ENCODE data around the gene SPAG16.

Gene SPAG16

DNA sequence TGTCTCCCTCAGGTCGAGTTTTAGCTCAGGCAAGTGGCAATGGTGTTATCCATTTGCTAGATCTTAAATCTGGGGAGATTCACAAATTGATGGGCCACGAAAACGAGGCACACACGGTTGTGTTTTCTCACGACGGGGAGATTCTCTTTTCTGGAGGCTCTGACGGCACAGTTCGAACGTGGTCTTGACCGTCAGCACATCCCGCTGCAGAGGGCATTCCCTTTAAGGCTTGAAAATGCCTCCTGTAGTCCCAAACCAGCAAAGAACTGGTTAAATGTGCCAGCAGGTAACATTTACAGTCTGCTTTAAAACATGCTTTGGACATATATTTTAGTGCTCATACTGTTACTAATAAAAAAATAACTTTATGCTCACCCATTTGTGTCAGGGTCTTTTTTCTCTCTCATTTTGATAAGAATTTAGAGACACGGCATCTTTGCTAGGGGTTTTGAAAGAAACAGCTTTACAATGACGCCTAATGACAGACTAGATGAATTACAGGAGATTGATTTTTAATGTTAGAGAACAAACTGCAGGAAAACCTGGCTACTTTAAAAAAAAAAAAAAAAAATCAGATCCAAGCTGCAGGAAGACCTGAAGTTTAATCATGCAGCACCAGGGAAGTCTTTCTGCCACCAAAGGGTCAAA lies 1126.0 kb downstream of the SPAG16 start:
- H3K4me3 ChIP-seq (ENCODE audit: low read length, poor library complexity, severe bottlenecking): no peak overlapping the region
- no peaks in the 10 kb centered on the region for H3K9me3 ChIP-seq (ENCODE audit: insufficient read depth, low read depth, low read length)

DNA sequence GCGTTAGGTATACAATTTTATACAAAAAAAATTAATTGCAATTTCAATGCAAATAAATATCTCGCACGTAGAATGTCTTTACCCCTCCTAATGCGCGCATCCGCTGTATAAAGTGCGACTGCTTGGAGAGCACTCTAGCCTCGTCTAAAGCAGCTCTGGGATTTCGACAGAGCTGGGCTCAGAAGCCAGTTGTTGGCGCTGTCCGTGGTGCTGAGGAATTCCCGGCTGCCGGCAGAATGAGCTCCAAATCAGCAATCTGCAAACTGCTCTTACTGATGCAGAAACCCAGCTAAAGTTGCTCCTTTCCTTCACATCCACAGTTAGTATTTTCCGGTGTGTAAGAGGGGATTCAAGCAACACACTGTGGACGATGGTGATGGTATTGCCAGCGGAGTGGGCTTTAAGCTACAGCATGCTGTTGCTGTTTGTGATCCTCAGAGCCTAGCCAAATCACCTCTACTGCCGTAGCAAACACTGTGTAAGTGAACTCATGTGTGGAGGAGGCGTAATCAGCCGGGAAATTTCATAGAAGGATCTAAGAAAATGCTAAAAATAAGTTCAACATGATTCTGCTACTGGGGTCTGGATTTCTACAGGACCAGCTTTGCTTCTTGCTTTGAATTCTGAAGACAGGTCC lies 1126.8 kb downstream of the SPAG16 start, which contains the start of gene VWC2L:
VWC2L (plus strand) TSS at position 137 of the 637 bp plus-strand sequence. CDS start 3,140 bp downstream, outside the sequence.
- no peak within 1 kb of the TSS for H3K4me3 ChIP-seq (ENCODE audit: low read length, poor library complexity, severe bottlenecking)
- no peaks in the 10 kb centered on the region for H3K9me2 ChIP-seq (replicated peaks; ENCODE audit: low read depth, low read length)
- no peaks in the 10 kb centered on the region for H3K9me3 ChIP-seq (ENCODE audit: insufficient read depth, low read depth, low read length)
- no peaks in the 10 kb centered on the region for H3K79me2 ChIP-seq (ENCODE audit: insufficient read depth, low read length)
- H3K36me3 ChIP-seq (ENCODE audit: insufficient read depth, low read length): no peaks in the 10 kb centered on the region
- H3K9ac ChIP-seq (ENCODE audit: low read depth, low read length, poor library complexity, severe bottlenecking): no peak within 1 kb of the TSS
- no peaks in the 10 kb centered on the region for H4K20me1 ChIP-seq (ENCODE audit: insufficient read depth, low read length, poor library complexity, severe bottlenecking)
- no peaks in the 10 kb centered on the region for H3K4me1 ChIP-seq (ENCODE audit: insufficient read depth, low read length, poor library complexity, severe bottlenecking)
- H2AFZ ChIP-seq (ENCODE audit: low read length): no peak within 1 kb of the TSS
- no peak for TF ChIP-seq EZH2phosphoT487 (IDR thresholded peaks at IDR 0.05; ENCODE audit: borderline replicate concordance)
- TF ChIP-seq, protein P1, sequence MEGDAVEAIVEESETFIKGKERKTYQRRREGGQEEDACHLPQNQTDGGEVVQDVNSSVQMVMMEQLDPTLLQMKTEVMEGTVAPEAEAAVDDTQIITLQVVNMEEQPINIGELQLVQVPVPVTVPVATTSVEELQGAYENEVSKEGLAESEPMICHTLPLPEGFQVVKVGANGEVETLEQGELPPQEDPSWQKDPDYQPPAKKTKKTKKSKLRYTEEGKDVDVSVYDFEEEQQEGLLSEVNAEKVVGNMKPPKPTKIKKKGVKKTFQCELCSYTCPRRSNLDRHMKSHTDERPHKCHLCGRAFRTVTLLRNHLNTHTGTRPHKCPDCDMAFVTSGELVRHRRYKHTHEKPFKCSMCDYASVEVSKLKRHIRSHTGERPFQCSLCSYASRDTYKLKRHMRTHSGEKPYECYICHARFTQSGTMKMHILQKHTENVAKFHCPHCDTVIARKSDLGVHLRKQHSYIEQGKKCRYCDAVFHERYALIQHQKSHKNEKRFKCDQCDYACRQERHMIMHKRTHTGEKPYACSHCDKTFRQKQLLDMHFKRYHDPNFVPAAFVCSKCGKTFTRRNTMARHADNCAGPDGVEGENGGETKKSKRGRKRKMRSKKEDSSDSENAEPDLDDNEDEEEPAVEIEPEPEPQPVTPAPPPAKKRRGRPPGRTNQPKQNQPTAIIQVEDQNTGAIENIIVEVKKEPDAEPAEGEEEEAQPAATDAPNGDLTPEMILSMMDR (conservative IDR thresholded peaks at IDR 0.05; ENCODE audit: low read length): no peak
- no peaks in the 10 kb centered on the region for H3F3A ChIP-seq (ENCODE audit: low read depth)
- H3K27me3 ChIP-seq (ENCODE audit: insufficient read depth, low read length, poor library complexity, severe bottlenecking): no peaks in the 10 kb centered on the region
- no peak within 1 kb of the TSS for H3K4me2 ChIP-seq (ENCODE audit: low read depth, low read length, poor library complexity, severe bottlenecking)

More for the DNA sequence above, 1126.0 kb downstream of the SPAG16 start:
- no peak overlapping the region for H2AFZ ChIP-seq (ENCODE audit: low read length)
- H3K4me1 ChIP-seq (ENCODE audit: insufficient read depth, low read length, poor library complexity, severe bottlenecking): no peaks in the 10 kb centered on the region
- H3K4me2 ChIP-seq (ENCODE audit: low read depth, low read length, poor library complexity, severe bottlenecking): no peak overlapping the region
- TF ChIP-seq EZH2phosphoT487 (IDR thresholded peaks at IDR 0.05; ENCODE audit: borderline replicate concordance): no peak
- TF ChIP-seq, protein P1 (conservative IDR thresholded peaks at IDR 0.05; ENCODE audit: low read length): no peak; the same call in 1 of the 2 replicates
- no peak overlapping the region for H3K9ac ChIP-seq (ENCODE audit: low read depth, low read length, poor library complexity, severe bottlenecking)
- H3K79me2 ChIP-seq (ENCODE audit: insufficient read depth, low read length): no peaks in the 10 kb centered on the region
- H3F3A ChIP-seq (ENCODE audit: low read depth): no peaks in the 10 kb centered on the region
- no peaks in the 10 kb centered on the region for H3K36me3 ChIP-seq (ENCODE audit: insufficient read depth, low read length)
- H4K20me1 ChIP-seq (ENCODE audit: insufficient read depth, low read length, poor library complexity, severe bottlenecking): no peaks in the 10 kb centered on the region
- H3K27me3 ChIP-seq (ENCODE audit: insufficient read depth, low read length, poor library complexity, severe bottlenecking): no peaks in the 10 kb centered on the region
- no peaks in the 10 kb centered on the region for H3K9me2 ChIP-seq (replicated peaks; ENCODE audit: low read depth, low read length)

DNA sequence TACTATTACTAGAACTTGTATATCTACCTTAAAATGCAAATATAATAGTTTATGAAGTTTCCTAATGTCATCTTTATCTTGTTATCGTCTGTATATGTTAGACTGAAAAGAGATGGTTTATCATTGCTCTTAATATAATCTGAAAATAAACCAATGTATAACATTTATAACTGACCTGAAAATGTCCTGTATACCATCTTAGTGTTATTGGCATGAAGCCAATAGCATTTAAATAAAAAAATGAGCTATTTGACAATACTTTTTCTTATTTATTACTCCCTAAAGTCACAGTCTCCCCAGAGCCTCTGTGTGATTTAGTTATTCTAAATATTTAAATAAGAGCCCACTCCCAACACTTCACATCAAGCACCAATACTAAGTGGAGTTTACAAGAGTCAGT lies 1128.4 kb downstream of the SPAG16 start:
- H4K20me1 ChIP-seq (ENCODE audit: insufficient read depth, low read length, poor library complexity, severe bottlenecking): no peaks in the 10 kb centered on the region
- TF ChIP-seq EZH2phosphoT487 (IDR thresholded peaks at IDR 0.05; ENCODE audit: borderline replicate concordance): no peak
- no peaks in the 10 kb centered on the region for H3K36me3 ChIP-seq (ENCODE audit: insufficient read depth, low read length)
- no peaks in the 10 kb centered on the region for H3K79me2 ChIP-seq (ENCODE audit: insufficient read depth, low read length)
- no peaks in the 10 kb centered on the region for H3K9me3 ChIP-seq (ENCODE audit: insufficient read depth, low read depth, low read length)
- no peak overlapping the region for H3K4me3 ChIP-seq (ENCODE audit: low read length, poor library complexity, severe bottlenecking)
- H3K4me2 ChIP-seq (ENCODE audit: low read depth, low read length, poor library complexity, severe bottlenecking): no peak overlapping the region
- no peaks in the 10 kb centered on the region for H3K27me3 ChIP-seq (ENCODE audit: insufficient read depth, low read length, poor library complexity, severe bottlenecking)
- no peaks in the 10 kb centered on the region for H3K4me1 ChIP-seq (ENCODE audit: insufficient read depth, low read length, poor library complexity, severe bottlenecking)
- H3K9me2 ChIP-seq (replicated peaks; ENCODE audit: low read depth, low read length): no peaks in the 10 kb centered on the region
- H3K9ac ChIP-seq (ENCODE audit: low read depth, low read length, poor library complexity, severe bottlenecking): no peak overlapping the region
- no peak overlapping the region for H2AFZ ChIP-seq (ENCODE audit: low read length)
- H3F3A ChIP-seq (ENCODE audit: low read depth): no peaks in the 10 kb centered on the region
